Lower leg skin (tissue), 4 donors: ENCODE results near the gene BCO1. TPM values are rescaled to one million over a fixed set of nuclear protein-coding genes. Genes with fewer than 3 reads are reported as not detected.
A peak's percentile ranks its signal among the peaks of the same experiment; 100 is the strongest.

Experiments
- DNase-seq, 2 donors: peaks; one replicate each; pipeline ENCODE4 v3.0.0-alpha.2; 2019; ENCODE audit warnings: low spot score in 2 of 2
- H3K4me3 ChIP-seq: fragments of 200-600 bp; sonication (generic); 2 replicates; pipeline ENCODE4 v1.5.1; 2017; ENCODE audit warnings: mild to moderate bottlenecking, low read depth; ENCODE audit not compliant: poor library complexity, severe bottlenecking
- POLR2A ChIP-seq, 2 donors: fragments of 450-650 bp; IDR thresholded peaks; one replicate each; pipeline ENCODE4 v1.6.1; 2016 to 2017; ENCODE audit warnings: antibody characterized with exemption in 2 of 2, mild to moderate bottlenecking in 1 of 2, moderate library complexity in 1 of 2
- WGBS, 2 donors: methylation state at CpG; one replicate each; pipeline ENCODE4 v1.1.5; 2018; 5-methylcytosine and 5-hydroxymethylcytosine counted together
- intact Hi-C: fragments of 100-400 bp; cut with DNase I; formaldehyde crosslinking; loops from one replicate; pipeline ENCODE4 v1.15.0; 2023; ENCODE audit warnings: low total_unique reads
- total RNA-seq, 4 donors: library from RNA; depleted of rRNA; stranded (reverse); fragments of >200 nt; gene quantifications; one replicate each; pipeline ENCODE4 v1.1.0, GENCODE V29; 2016
- TF ChIP-seq, protein P1 (sequence below), 3 donors: fragments of 450-650 bp; IDR thresholded peaks; one replicate each; pipeline ENCODE4 v1.5.1; 2016; ENCODE audit warnings: antibody characterized with exemption in 3 of 3, mild to moderate bottlenecking in 3 of 3, moderate library complexity in 2 of 3

BCO1 gene
- total RNA-seq, 4 donors from 2014 or later = 0.12 to 0.29 TPM; not detected in 2

DNA sequence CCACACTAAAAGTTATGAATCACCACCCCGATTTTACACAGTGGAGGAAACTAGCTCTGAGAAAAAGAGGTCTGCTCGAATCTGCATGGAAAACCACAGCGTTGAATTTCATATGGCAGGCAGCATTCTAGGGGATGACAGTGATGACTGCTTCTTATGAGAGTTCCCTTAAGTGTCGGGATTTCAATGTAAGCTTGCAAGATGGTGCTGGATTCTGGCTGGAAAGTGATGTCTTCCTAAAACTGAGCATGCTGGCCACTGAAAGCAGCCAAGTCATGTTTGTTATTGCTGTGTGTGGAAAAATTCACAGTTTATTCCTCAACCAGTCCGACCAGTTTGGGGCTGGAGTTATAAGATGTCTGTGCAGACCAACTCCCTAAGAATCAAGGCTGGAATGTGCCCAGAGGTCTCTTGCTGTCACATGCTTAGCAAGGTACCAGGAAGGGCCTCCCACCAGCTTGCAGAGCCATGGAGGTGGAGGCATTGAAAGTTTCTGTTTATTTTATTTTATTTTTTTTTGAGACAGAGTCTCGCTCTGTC, 39.1 kb downstream of the BCO1 start:
- TF ChIP-seq, protein P1, sequence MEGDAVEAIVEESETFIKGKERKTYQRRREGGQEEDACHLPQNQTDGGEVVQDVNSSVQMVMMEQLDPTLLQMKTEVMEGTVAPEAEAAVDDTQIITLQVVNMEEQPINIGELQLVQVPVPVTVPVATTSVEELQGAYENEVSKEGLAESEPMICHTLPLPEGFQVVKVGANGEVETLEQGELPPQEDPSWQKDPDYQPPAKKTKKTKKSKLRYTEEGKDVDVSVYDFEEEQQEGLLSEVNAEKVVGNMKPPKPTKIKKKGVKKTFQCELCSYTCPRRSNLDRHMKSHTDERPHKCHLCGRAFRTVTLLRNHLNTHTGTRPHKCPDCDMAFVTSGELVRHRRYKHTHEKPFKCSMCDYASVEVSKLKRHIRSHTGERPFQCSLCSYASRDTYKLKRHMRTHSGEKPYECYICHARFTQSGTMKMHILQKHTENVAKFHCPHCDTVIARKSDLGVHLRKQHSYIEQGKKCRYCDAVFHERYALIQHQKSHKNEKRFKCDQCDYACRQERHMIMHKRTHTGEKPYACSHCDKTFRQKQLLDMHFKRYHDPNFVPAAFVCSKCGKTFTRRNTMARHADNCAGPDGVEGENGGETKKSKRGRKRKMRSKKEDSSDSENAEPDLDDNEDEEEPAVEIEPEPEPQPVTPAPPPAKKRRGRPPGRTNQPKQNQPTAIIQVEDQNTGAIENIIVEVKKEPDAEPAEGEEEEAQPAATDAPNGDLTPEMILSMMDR (IDR thresholded peaks at IDR 0.05) = no peak
- TF ChIP-seq POLR2A (IDR thresholded peaks at IDR 0.05) = no peak
- intact Hi-C loops = no loop called here
- peak in 1 of 2 donors; percentile 27 for DNase-seq
- 39 to 46% methylated on average over 6 of the region's 6 CpGs for WGBS, 2 donors
- no peak overlapping the region for H3K4me3 ChIP-seq

DNA sequence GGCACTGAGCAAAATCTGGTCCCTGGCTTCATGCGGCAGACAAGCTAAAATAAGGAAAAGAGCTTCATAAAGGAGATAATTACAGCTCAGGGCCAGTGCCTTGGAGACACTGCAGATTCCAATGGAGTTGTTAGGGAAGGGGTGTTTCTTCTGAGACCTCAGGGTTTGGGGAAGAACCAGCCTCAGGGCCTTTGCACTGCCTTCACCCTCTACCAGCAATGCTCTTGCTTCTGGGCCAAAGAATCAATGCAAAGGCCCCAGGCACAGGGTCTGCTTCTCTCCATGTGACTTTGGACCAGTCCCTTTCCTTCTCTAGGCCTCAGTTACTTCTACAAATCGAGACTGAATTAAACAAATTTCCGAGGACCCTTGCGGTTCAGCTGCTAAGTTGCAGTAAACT, 40.0 kb downstream of the BCO1 start:
- no peak overlapping the region for H3K4me3 ChIP-seq
- WGBS, 2 donors = 88 to 92% methylated on average over 4 of the region's 4 CpGs
- intact Hi-C loops = no loop called here
- DNase-seq = no peak
- TF ChIP-seq POLR2A (IDR thresholded peaks at IDR 0.05) = no peak
- TF ChIP-seq, protein P1 (IDR thresholded peaks at IDR 0.05) = no peak

DNA sequence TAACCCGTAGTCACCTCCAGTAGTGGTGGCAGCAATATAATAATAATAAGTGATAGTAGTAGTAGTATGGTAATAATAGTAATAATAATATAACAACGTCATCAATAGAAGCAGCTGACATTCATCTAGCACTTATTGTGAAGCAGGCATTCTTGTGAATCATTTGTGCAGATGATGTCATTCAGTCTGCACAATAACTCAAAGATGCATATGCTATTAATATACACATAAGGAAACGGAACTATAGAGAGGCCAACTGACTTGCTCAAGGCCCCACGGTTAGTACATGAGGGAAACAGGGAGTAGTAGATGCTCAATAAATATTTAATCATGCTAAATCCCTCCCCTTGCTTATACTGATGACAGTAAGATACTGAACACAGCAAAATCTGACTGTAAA, 40.9 kb downstream of the BCO1 start:
- TF ChIP-seq POLR2A (IDR thresholded peaks at IDR 0.05) = no peak
- TF ChIP-seq, protein P1 (IDR thresholded peaks at IDR 0.05) = no peak
- intact Hi-C loops = no loop called here
- no peak overlapping the region for H3K4me3 ChIP-seq
- whole genome bisulfite sequencing, 2 donors = 31 to 34% methylated on average over 4 of the region's 4 CpGs
- no peak for DNase-seq

DNA sequence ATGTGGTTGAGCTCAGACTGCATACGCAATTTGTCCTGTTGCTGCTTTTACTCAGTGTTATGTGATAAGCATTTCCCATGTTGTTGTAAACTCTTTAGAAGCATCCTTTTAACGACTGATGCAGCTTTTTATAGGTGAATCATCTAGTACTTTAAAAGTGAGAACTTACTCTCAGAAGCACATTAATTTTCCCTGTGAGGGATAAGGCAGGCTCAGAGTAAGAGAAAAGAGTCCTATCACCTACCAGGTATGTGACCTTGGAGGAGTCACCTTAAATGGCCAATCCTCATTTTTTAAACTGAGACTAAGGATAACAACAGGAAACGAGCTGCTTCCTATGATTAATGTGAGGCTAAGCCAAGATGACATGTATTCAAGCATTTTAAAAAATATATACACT, 41.9 kb downstream of the BCO1 start:
- no peak overlapping the region for H3K4me3 ChIP-seq
- TF ChIP-seq, protein P1 (IDR thresholded peaks at IDR 0.05) = no peak
- TF ChIP-seq POLR2A (IDR thresholded peaks at IDR 0.05) = no peak
- intact Hi-C loops = no loop called here
- no peak for DNase-seq
- 36 to 41% methylated on average over 3 of the region's 3 CpGs for WGBS, 2 donors

GRCh38 chr16:81283044-81283443, 44.6 kb downstream of the BCO1 start:
- 84 to 89% methylated on average over 3 of the region's 3 CpGs for WGBS, 2 donors
- DNase-seq = no peak
- H3K4me3 ChIP-seq = no peak overlapping the region
- intact Hi-C loops = no loop called here
- TF ChIP-seq, protein P1 (IDR thresholded peaks at IDR 0.05) = no peak
- TF ChIP-seq POLR2A (IDR thresholded peaks at IDR 0.05) = no peak

- no peak overlapping the region for H3K4me3 ChIP-seq
- TF ChIP-seq POLR2A (IDR thresholded peaks at IDR 0.05) = no peak
- TF ChIP-seq, protein P1 (IDR thresholded peaks at IDR 0.05) = no peak
- 70 to 77% methylated on average over 8 of the region's 8 CpGs for WGBS, 2 donors
- intact Hi-C loops = no loop called here
- DNase-seq = no peak
These were observed 46.6 kb downstream of the BCO1 start for GRCh38 chr16:81284995-81285600.
